ENCODE data around the gene GABPB2.

The GABPB2 gene

DNA sequence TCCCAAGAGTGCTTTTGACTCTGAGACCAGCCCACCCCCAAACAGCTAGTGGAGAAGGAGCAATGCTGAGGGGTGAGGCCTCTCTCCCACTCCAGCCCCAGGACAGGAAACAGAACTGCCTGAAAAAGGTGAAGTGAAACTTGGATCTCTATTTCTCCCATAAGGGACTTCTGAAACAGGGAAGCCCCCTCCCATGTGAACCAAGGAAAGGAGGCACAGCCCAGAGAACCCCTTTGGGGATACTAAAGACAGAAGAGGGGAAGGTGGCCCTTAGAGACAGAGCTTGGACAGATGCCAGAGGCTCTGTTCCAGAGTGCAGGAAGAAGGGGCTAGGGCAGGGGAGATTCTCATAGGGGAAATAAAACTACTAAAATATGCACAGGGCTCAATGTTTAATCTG lies 88.8 kb downstream of the GABPB2 start:
- Histone ChIP-seq H3K27ac (ENCODE audit: extremely low read depth, low read depth, low read length) (no peak overlapping the region), H3K4me3 (ENCODE audit: low read depth, low read length) (no peak overlapping the region), H3K9me3 (ENCODE audit: control insufficient read depth, insufficient read depth, low read depth, low read length) (no peaks in the 10 kb centered on the region), H3K4me1 (ENCODE audit: control insufficient read depth, insufficient read depth, low read length) (no peaks in the 10 kb centered on the region), H3K36me3 (ENCODE audit: control insufficient read depth in 2 of 2, insufficient read depth in 1 of 2, low read length in 2 of 2) (peaks cover 12 to 61% of the 10 kb centered on the region in 2 experiments)
- ChIA-PET POLR2A (interaction anchor here (1.2 kb wide), 1 partner anchor 60 kb away, joined by 3 read pairs; no protein-coding TSS in a partner anchor), CTCF (interaction anchor here (0.6 to 6.4 kb wide), 3 partner anchors 60 to 704 kb away, joined by 3 to 124 read pairs (median 6); partner anchors contain the start of gene MLLT11)
- TF ChIP-seq PRDM1 (tag by site-specific recombination; IDR thresholded peaks at IDR 0.05), result no peak
- no peak for TF ChIP-seq ZFP69B (tag by site-specific recombination; IDR thresholded peaks at IDR 0.05)
- TF ChIP-seq, protein P1, sequence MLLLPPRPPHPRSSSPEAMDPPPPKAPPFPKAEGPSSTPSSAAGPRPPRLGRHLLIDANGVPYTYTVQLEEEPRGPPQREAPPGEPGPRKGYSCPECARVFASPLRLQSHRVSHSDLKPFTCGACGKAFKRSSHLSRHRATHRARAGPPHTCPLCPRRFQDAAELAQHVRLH (tag by site-specific recombination; IDR thresholded peaks at IDR 0.05), result no peak
- TF ChIP-seq ZNF350 (tag by site-specific recombination; IDR thresholded peaks at IDR 0.05), result no peak
- no peak for TF ChIP-seq ZNF777 (tag by site-specific recombination; IDR thresholded peaks at IDR 0.05; ENCODE audit: borderline replicate concordance)
- TF ChIP-seq ZNF169 (tag by site-specific recombination; IDR thresholded peaks at IDR 0.05), result no peak
- no peak for TF ChIP-seq ZNF114 (tag by site-specific recombination; IDR thresholded peaks at IDR 0.05)
- no peak for TF ChIP-seq ZNF548 (tag by site-specific recombination; IDR thresholded peaks at IDR 0.05)
- TF ChIP-seq ZNF292 (tag by site-specific recombination; IDR thresholded peaks at IDR 0.05; ENCODE audit: borderline replicate concordance, low read depth), result no peak
- TF ChIP-seq ZNF610 (tag by site-specific recombination; IDR thresholded peaks at IDR 0.05; ENCODE audit: borderline replicate concordance), result no peak
- TF ChIP-seq ZNF837 (tag by site-specific recombination; IDR thresholded peaks at IDR 0.05), result no peak
- TF ChIP-seq ZNF658 (tag by site-specific recombination; IDR thresholded peaks at IDR 0.05), result no peak
- TF ChIP-seq, protein P2, sequence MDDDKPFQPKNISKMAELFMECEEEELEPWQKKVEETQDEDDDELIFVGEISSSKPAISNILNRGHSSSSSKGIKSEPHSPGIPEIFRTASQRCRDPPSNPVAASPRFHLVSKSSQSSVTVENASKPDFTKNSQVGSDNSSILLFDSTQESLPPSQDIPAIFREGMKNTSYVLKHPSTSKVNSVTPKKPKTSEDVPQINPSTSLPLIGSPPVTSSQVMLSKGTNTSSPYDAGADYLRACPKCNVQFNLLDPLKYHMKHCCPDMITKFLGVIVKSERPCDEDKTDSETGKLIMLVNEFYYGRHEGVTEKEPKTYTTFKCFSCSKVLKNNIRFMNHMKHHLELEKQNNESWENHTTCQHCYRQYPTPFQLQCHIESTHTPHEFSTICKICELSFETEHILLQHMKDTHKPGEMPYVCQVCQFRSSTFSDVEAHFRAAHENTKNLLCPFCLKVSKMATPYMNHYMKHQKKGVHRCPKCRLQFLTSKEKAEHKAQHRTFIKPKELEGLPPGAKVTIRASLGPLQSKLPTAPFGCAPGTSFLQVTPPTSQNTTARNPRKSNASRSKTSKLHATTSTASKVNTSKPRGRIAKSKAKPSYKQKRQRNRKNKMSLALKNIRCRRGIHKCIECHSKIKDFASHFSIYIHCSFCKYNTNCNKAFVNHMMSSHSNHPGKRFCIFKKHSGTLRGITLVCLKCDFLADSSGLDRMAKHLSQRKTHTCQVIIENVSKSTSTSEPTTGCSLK (tag by site-specific recombination; IDR thresholded peaks at IDR 0.05), result no peak
- no peak for TF ChIP-seq ZNF558 (tag by site-specific recombination; IDR thresholded peaks at IDR 0.05)
- no peak for TF ChIP-seq ZBTB1 (tag by site-specific recombination; IDR thresholded peaks at IDR 0.05)
- TF ChIP-seq, protein P3, sequence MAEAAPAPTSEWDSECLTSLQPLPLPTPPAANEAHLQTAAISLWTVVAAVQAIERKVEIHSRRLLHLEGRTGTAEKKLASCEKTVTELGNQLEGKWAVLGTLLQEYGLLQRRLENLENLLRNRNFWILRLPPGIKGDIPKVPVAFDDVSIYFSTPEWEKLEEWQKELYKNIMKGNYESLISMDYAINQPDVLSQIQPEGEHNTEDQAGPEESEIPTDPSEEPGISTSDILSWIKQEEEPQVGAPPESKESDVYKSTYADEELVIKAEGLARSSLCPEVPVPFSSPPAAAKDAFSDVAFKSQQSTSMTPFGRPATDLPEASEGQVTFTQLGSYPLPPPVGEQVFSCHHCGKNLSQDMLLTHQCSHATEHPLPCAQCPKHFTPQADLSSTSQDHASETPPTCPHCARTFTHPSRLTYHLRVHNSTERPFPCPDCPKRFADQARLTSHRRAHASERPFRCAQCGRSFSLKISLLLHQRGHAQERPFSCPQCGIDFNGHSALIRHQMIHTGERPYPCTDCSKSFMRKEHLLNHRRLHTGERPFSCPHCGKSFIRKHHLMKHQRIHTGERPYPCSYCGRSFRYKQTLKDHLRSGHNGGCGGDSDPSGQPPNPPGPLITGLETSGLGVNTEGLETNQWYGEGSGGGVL (tag by site-specific recombination; IDR thresholded peaks at IDR 0.05), result no peak
- TF ChIP-seq GLI4 (tag by site-specific recombination; IDR thresholded peaks at IDR 0.05), result no peak
- TF ChIP-seq, protein P4, sequence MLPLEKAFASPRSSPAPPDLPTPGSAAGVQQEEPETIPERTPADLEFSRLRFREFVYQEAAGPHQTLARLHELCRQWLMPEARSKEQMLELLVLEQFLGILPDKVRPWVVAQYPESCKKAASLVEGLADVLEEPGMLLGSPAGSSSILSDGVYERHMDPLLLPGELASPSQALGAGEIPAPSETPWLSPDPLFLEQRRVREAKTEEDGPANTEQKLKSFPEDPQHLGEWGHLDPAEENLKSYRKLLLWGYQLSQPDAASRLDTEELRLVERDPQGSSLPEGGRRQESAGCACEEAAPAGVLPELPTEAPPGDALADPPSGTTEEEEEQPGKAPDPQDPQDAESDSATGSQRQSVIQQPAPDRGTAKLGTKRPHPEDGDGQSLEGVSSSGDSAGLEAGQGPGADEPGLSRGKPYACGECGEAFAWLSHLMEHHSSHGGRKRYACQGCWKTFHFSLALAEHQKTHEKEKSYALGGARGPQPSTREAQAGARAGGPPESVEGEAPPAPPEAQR (tag by site-specific recombination; IDR thresholded peaks at IDR 0.05), result no peak
- TF ChIP-seq ZNF416 (tag by site-specific recombination; IDR thresholded peaks at IDR 0.05), result no peak

DNA sequence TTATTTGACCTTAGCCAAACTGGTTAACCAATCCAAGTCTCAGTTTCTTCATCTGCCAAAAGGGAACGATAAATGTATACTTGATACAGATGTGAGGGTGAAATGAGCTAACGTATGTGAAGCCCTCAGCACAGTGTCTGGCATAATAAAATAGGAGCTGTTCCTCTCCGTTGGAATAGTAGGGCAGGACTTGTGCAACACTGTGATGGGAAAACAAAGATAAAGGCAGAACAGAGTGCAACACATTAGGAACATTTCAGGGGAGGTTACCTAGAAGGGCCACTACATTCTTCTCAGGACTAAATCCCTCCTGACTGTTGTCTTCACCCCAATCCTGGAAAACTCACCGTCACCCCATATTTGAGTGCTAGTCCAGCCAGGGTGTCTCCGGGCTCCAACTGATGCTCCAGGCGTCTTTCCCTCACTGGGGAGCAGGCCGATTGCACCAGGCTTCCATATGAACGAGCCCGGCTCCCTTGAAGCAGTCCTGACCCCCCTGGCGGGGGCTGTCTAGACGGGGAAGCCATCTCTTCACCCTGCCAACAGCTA lies 94.2 kb downstream of the GABPB2 start:
- H3K4me3 ChIP-seq (ENCODE audit: low read depth, low read length), result peak overlapping the region; percentile 82
- H3K9me3 ChIP-seq (ENCODE audit: control insufficient read depth, insufficient read depth, low read depth, low read length), result no peaks in the 10 kb centered on the region
- peak overlapping the region; percentile 63 for H3K27ac ChIP-seq (ENCODE audit: extremely low read depth, low read depth, low read length)
- TF ChIP-seq ZNF624 (tag by site-specific recombination; IDR thresholded peaks at IDR 0.05) (no peak), MYNN (tag by site-specific recombination; IDR thresholded peaks at IDR 0.05; ENCODE audit: borderline replicate concordance) (no peak), SCRT2 (tag by site-specific recombination; IDR thresholded peaks at IDR 0.05) (0 out of 2 replicates have a peak, but pooled peaks have one; percentile 16), GLIS1 (tag by site-specific recombination; IDR thresholded peaks at IDR 0.05) (peak; percentile 57), ZNF600 (tag by site-specific recombination; IDR thresholded peaks at IDR 0.05) (peak; percentile 12; the same call in 1 of the 2 replicates), ZBTB48 (tag by site-specific recombination; IDR thresholded peaks at IDR 0.05) (no peak), ZNF610 (tag by site-specific recombination; IDR thresholded peaks at IDR 0.05; ENCODE audit: borderline replicate concordance) (no peak)
- TF ChIP-seq, protein P5, sequence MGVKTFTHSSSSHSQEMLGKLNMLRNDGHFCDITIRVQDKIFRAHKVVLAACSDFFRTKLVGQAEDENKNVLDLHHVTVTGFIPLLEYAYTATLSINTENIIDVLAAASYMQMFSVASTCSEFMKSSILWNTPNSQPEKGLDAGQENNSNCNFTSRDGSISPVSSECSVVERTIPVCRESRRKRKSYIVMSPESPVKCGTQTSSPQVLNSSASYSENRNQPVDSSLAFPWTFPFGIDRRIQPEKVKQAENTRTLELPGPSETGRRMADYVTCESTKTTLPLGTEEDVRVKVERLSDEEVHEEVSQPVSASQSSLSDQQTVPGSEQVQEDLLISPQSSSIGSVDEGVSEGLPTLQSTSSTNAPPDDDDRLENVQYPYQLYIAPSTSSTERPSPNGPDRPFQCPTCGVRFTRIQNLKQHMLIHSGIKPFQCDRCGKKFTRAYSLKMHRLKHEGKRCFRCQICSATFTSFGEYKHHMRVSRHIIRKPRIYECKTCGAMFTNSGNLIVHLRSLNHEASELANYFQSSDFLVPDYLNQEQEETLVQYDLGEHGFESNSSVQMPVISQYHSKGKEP (tag by site-specific recombination; IDR thresholded peaks at IDR 0.05), result no peak
- ChIA-PET CTCF (interaction anchor here (0.6 to 1.8 kb wide), 3 partner anchors 9 to 140 kb away, joined by 3 to 9 read pairs (median 4); partner anchors contain the start of gene TNFAIP8L2), POLR2A (interaction anchor here (0.8 to 3.3 kb wide), 9 partner anchors 8 to 158 kb away, joined by 3 to 23 read pairs (median 4); partner anchors contain the start of genes MINDY1, TMOD4, TNFAIP8L2 and VPS72)
- peaks cover 6% of the 10 kb centered on the region; the same call in 1 of the 2 replicates for H3K4me1 ChIP-seq (ENCODE audit: control insufficient read depth, insufficient read depth, low read length)
- H3K36me3 ChIP-seq (ENCODE audit: control insufficient read depth in 2 of 2, insufficient read depth in 1 of 2, low read length in 2 of 2), result peaks cover 21 to 53% of the 10 kb centered on the region in 2 experiments

All from HEK293 (cell line).